Muscle layer of colon (tissue), 2 donors: ENCODE data around the gene OTOA.
"Not testable (repeated sequence)": the region's sequence is repeated elsewhere in the genome, so short reads cannot be mapped to it uniquely, and the experiment has no call there.

ENCODE experiments used
- H3K27ac ChIP-seq: one replicate; pipeline ENCODE4 v1.7.0; 2013; ENCODE audit warnings: low read depth, mild to moderate bottlenecking, low read length, moderate library complexity
- H3K27me3 ChIP-seq, 2 donors: one replicate each; pipeline ENCODE4 v1.7.0; 2013; ENCODE audit warnings: low read length in 2 of 2, mild to moderate bottlenecking in 2 of 2; ENCODE audit not compliant: insufficient read depth in 2 of 2, control insufficient read depth in 1 of 2
- H3K36me3 ChIP-seq: one replicate; pipeline ENCODE4 v1.7.0; 2013; ENCODE audit warnings: mild to moderate bottlenecking, low read length; ENCODE audit not compliant: insufficient read depth
- H3K4me1 ChIP-seq: one replicate; pipeline ENCODE4 v1.7.0; 2013; ENCODE audit warnings: mild to moderate bottlenecking, low read length; ENCODE audit not compliant: insufficient read depth
- H3K4me3 ChIP-seq, 2 donors: one replicate each; pipeline ENCODE4 v1.7.0; 2013; ENCODE audit warnings: low read length in 2 of 2, low read depth in 1 of 2, mild to moderate bottlenecking in 1 of 2, moderate library complexity in 1 of 2
- H3K9ac ChIP-seq: one replicate; pipeline ENCODE4 v1.7.0; 2013; ENCODE audit warnings: low read length
- H3K9me3 ChIP-seq: one replicate; pipeline ENCODE4 v1.7.0; 2013; ENCODE audit warnings: mild to moderate bottlenecking, low read length
- donor health status: abdominal sarcoma.
- donor health status: Adenocarcinoma of cecum.

Gene OTOA

DNA sequence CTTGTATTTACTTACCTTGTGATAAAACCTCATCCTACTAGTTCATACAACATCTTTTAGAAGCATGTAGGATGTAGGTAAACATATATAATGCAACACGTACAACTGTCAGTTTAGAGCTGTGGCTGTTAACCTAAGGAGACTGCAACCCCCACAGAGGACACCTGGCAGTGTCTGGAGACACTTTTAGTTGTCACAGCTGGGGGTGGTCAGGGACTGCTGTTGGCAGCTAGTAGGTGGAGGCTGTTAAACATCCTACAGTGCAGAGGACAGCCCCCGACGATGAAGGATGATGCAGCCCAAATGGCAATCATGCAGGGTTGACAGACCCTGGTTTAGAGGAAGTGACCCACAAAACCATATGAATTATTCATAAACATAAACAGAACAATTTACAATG, 134.8 kb downstream of the OTOA start:
- H3K27me3 ChIP-seq, H3K9me3 ChIP-seq, H3K36me3 ChIP-seq, H3K4me3 ChIP-seq, H3K27ac ChIP-seq, H3K9ac ChIP-seq, H3K4me1 ChIP-seq: not testable (repeated sequence)

DNA sequence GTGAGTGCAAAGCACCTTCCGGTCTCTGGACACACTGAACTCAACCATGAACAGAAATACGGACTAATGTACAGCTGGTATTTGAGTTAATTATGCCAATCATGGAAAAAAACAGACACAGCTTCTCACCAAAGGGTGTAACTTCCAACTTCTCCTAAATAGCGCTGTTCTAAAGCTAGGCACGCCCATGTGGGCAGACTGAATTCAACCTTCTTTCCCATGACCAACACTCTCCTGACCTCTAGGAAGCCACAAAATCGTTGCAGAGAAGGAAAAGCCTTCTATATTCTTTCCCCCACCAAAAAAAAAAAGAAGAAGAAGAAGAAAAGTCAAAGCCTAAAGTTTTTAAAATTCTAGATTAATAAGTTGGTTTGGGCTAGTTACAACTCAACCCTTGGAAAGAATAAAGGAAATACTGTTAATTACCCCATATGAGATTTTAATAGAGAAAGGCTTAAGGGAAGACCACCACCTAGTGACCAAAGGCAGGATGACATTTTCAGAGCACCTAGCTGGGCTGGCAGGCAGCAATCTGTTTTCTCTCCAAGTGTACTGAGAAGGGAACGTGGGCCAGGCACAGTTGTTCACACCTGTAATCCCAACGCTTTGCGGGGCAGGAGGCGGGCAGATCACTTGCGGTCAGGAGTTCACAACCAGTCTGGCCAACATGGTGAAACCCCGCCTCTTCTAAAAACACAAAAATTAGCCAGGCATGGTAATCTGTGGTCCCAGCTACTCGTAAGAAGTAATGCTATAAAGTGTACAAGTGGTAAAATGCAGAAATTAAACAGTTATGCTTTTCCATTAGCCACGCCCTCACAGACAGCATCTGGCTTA, 138.0 kb downstream of the OTOA start:
- H3K27ac ChIP-seq, H3K36me3 ChIP-seq, H3K9ac ChIP-seq, H3K27me3 ChIP-seq, H3K4me1 ChIP-seq, H3K9me3 ChIP-seq, H3K4me3 ChIP-seq: not testable (repeated sequence)

DNA sequence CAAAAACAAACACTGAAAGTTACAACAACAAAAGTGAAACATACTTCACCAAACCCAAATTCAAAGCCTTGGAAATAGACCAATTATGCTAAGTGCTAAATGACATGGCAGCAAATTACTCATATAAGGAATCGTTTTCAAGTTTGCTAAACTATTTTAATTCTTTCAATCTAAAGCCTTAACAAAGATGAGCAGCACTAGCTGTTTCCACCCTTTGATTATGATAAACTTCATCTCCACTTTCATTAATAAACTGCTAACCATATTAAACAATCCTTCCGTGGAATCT, 138.6 kb downstream of the OTOA start:
- H3K27me3 ChIP-seq, H3K27ac ChIP-seq, H3K36me3 ChIP-seq, H3K9ac ChIP-seq, H3K9me3 ChIP-seq, H3K4me1 ChIP-seq, H3K4me3 ChIP-seq: not testable (repeated sequence)
